Keratinocyte (primary cell): ENCODE results near the gene NAA25. TPM values are rescaled to one million over a fixed set of nuclear protein-coding genes. Genes with fewer than 3 reads are reported as not detected.
A peak's percentile ranks its signal among the peaks of the same experiment; 100 is the strongest.

Experiments
- DNase-seq: peaks from one replicate; pipeline ENCODE4 v3.0.0-alpha.2; 2011; ENCODE audit warnings: low read depth, missing footprints, low spot score
- FAIRE-seq: peaks from 2 replicates; lab custom pipeline; 2011; peaks lifted over from hg19 to GRCh38; lab: Jason Lieb, UNC
- H2AFZ ChIP-seq: 2 replicates; pipeline ENCODE4 v1.6.0; 2012; ENCODE audit warnings: low read length, control low read depth, inconsistent platforms; ENCODE audit not compliant: control insufficient read depth
- H3K27ac ChIP-seq: 2 replicates; pipeline ENCODE4 v1.5.1; 2011; ENCODE audit warnings: low read length; ENCODE audit not compliant: control insufficient read depth, insufficient read depth
- H3K27me3 ChIP-seq: 3 replicates; pipeline ENCODE4 v1.6.0; 2011; ENCODE audit warnings: low read length; ENCODE audit not compliant: control insufficient read depth, insufficient read depth; ENCODE audit errors: extremely low read depth
- H3K36me3 ChIP-seq, 2 experiments: 2 replicates in 1 of 2; 3 replicates in 1 of 2; pipeline ENCODE4 v1.5.1; 2011; ENCODE audit warnings: low read length in 2 of 2, mild to moderate bottlenecking in 1 of 2; ENCODE audit not compliant: control insufficient read depth in 2 of 2, insufficient read depth in 2 of 2; ENCODE audit errors: extremely low read depth in 1 of 2
- H3K4me1 ChIP-seq: 3 replicates; pipeline ENCODE4 v1.5.1; 2011; ENCODE audit warnings: low read length; ENCODE audit not compliant: control insufficient read depth, insufficient read depth; ENCODE audit errors: extremely low read depth
- H3K4me2 ChIP-seq: 3 replicates; pipeline ENCODE4 v1.6.0; 2011; ENCODE audit warnings: low read depth, low read length; ENCODE audit not compliant: control insufficient read depth, insufficient read depth; ENCODE audit errors: extremely low read depth
- H3K4me3 ChIP-seq, 3 experiments: fragments of 200-600 bp in 1 of 3; sonication (generic) in 1 of 3; 2 replicates in 2 of 3; 3 replicates in 1 of 3; pipeline ENCODE4 v1.5.1; 2011 to 2016; ENCODE audit warnings: low read length in 3 of 3, mild to moderate bottlenecking in 3 of 3, control low read depth in 2 of 3, inconsistent platforms in 1 of 3, low read depth in 1 of 3, mixed read lengths in 1 of 3, mixed run types in 1 of 3, moderate library complexity in 1 of 3; ENCODE audit not compliant: control insufficient read depth in 2 of 3, insufficient read depth in 2 of 3; ENCODE audit errors: extremely low read depth in 1 of 3
- H3K79me2 ChIP-seq: 2 replicates; pipeline ENCODE4 v1.6.0; 2012; ENCODE audit warnings: low read length; ENCODE audit not compliant: control insufficient read depth, insufficient read depth
- H3K9ac ChIP-seq: 3 replicates; pipeline ENCODE4 v1.6.0; 2011; ENCODE audit warnings: low read length; ENCODE audit not compliant: control insufficient read depth, insufficient read depth; ENCODE audit errors: extremely low read depth
- H3K9me1 ChIP-seq: 3 replicates; pipeline ENCODE4 v1.6.0; 2011; ENCODE audit warnings: low read length; ENCODE audit not compliant: control insufficient read depth, insufficient read depth; ENCODE audit errors: extremely low read depth
- H3K9me3 ChIP-seq: 2 replicates; pipeline ENCODE4 v1.5.1; 2012; ENCODE audit warnings: low read depth, low read length; ENCODE audit not compliant: control insufficient read depth
- H4K20me1 ChIP-seq: 3 replicates; pipeline ENCODE4 v1.6.0; 2011; ENCODE audit warnings: low read length; ENCODE audit not compliant: control insufficient read depth, insufficient read depth; ENCODE audit errors: extremely low read depth
- CTCF ChIP-seq, 3 experiments: IDR thresholded peaks in 1 of 3; conservative IDR thresholded peaks in 1 of 3; optimal IDR thresholded peaks in 1 of 3; 2 replicates in 2 of 3; 3 replicates in 1 of 3; pipeline versions ENCODE3 to v1.5.1; 2011; ENCODE audit warnings: low read length in 3 of 3, mild to moderate bottlenecking in 3 of 3, moderate library complexity in 2 of 3, control low read depth in 1 of 3, inconsistent platforms in 1 of 3; ENCODE audit not compliant: insufficient read depth in 2 of 3; ENCODE audit errors: extremely low read depth in 1 of 3
- EZH2 ChIP-seq: IDR thresholded peaks from one replicate; pipeline ENCODE4 v1.6.1; 2012; ENCODE audit warnings: inconsistent platforms, mild to moderate bottlenecking, low read length, moderate library complexity
- dilution Hi-C: fragments of 300-500 bp; cut with MboI; formaldehyde crosslinking; loops from one replicate; pipeline ENCODE4 v1.7.0; 2020; ENCODE audit warnings: low sequenced_read_pairs; ENCODE audit not compliant: extremely low pct_ligation_motif_present
- polyA plus RNA-seq, 5 experiments: library from polyadenylated mRNA; depleted of rRNA in 3 of 5; stranded (reverse) in 3 of 5; stranded (forward) in 1 of 5; unstranded in 1 of 5; fragments of >200 nt; gene quantifications; 1 replicate in 1 of 5; 2 replicates in 3 of 5; 3 replicates in 1 of 5; pipeline versions ENCODE4 v1.2.1 to v1.2.3, GENCODE V29; 2011 to 2012; ENCODE audit warnings: missing spikeins in 2 of 5, low read depth in 1 of 5, low replicate concordance in 1 of 5

The NAA25 gene
- polyA plus RNA-seq, 1 donor (not counting 4 experiments of a cell fraction or from before 2014, with no cell fraction given): 26.1 TPM

GRCh38 chr12:112107306-112108201 is 1.0 kb downstream of the NAA25 start:
- no peak for DNase-seq
- Histone ChIP-seq H3K4me1 (peaks cover 23% of the 10 kb centered on the region), H3K4me3 (peak overlapping the region; percentile 86 to 91 (median 89)), H3K9me3 (no peaks in the 10 kb centered on the region), H3K9ac (peak overlapping the region; percentile 93), H4K20me1 (peaks cover 17% of the 10 kb centered on the region), H3K27me3 (no peaks in the 10 kb centered on the region), H3K4me2 (peak overlapping the region; percentile 90), H3K79me2 (peaks cover 64% of the 10 kb centered on the region), H2AFZ (no peak overlapping the region), H3K27ac (peak overlapping the region; percentile 98), H3K36me3 (peaks cover 4 to 6% of the 10 kb centered on the region in 2 experiments), H3K9me1 (no peaks in the 10 kb centered on the region)
- TF ChIP-seq EZH2 (no peak), CTCF (optimal IDR thresholded peaks at IDR 0.05 in 1 of 3, IDR thresholded peaks at IDR 0.05 in 1 of 3, conservative IDR thresholded peaks at IDR 0.05 in 1 of 3; ENCODE audit: extremely low read depth in 1 of 3, insufficient read depth in 2 of 3, low read length in 3 of 3) (no peak)
- FAIRE-seq: no peak
- dilution Hi-C loops: no loop called here

GRCh38 chr12:112105891-112106290 is 2.7 kb downstream of the NAA25 start:
- Histone ChIP-seq H3K9ac (no peak overlapping the region), H3K27ac (no peak overlapping the region), H3K4me3 (no peak overlapping the region), H3K79me2 (peaks cover 80% of the 10 kb centered on the region), H3K27me3 (no peaks in the 10 kb centered on the region), H3K4me2 (no peak overlapping the region), H2AFZ (no peak overlapping the region), H3K9me3 (no peaks in the 10 kb centered on the region), H3K9me1 (no peaks in the 10 kb centered on the region), H3K36me3 (peaks cover 6 to 10% of the 10 kb centered on the region in 2 experiments), H4K20me1 (peaks cover 20% of the 10 kb centered on the region), H3K4me1 (peaks cover 16% of the 10 kb centered on the region)
- no peak for DNase-seq
- no peak for FAIRE-seq
- TF ChIP-seq CTCF (optimal IDR thresholded peaks at IDR 0.05 in 1 of 3, IDR thresholded peaks at IDR 0.05 in 1 of 3, conservative IDR thresholded peaks at IDR 0.05 in 1 of 3; ENCODE audit: extremely low read depth in 1 of 3, insufficient read depth in 2 of 3, low read length in 3 of 3): no peak
- no peak for TF ChIP-seq EZH2
- dilution Hi-C loops: no loop called here
